HL-60 (cell line): ENCODE results near the gene TBC1D20.

Source experiments
- DNase-seq, 2 experiments: peaks; one replicate each; pipeline ENCODE4 v3.0.0-alpha.2; 2010 to 2020; ENCODE audit warnings: low read depth in 1 of 2, low spot score in 1 of 2
- H3K27ac ChIP-seq: fragments of 250-450 bp; sonication (Bioruptor Pico); replicated peaks from 2 replicates; pipeline ENCODE4 v1.5.1; 2020; ENCODE audit warnings: mild to moderate bottlenecking, moderate library complexity
- H3K27me3 ChIP-seq: fragments of 250-450 bp; sonication (Bioruptor Pico); 2 replicates; pipeline ENCODE4 v1.5.1; 2021; ENCODE audit warnings: mild to moderate bottlenecking, moderate library complexity; ENCODE audit not compliant: insufficient read depth, poor library complexity, severe bottlenecking
- H3K4me3 ChIP-seq: replicated peaks from 2 replicates; pipeline ENCODE4 v1.5.1; 2011; ENCODE audit warnings: mild to moderate bottlenecking, control low read depth, low read length; ENCODE audit not compliant: insufficient read depth
- CTCF ChIP-seq: IDR thresholded peaks from one replicate; pipeline ENCODE4 v1.5.1; 2011; ENCODE audit warnings: low read length, control low read depth, inconsistent platforms; ENCODE audit not compliant: insufficient read depth
- GABPA ChIP-seq: IDR thresholded peaks from 2 replicates; pipeline ENCODE4 v1.6.1; 2012; ENCODE audit warnings: low read depth
- POLR2AphosphoS5 ChIP-seq: IDR thresholded peaks from 2 replicates; pipeline ENCODE4 v1.6.1; 2012; ENCODE audit warnings: low read depth
- REST ChIP-seq: IDR thresholded peaks from 2 replicates; pipeline ENCODE4 v1.6.1; 2012; ENCODE audit warnings: low read depth; ENCODE audit not compliant: insufficient replicate concordance
- SPI1 ChIP-seq: IDR thresholded peaks from 2 replicates; pipeline ENCODE4 v1.6.1; 2012; ENCODE audit warnings: low read depth, mild to moderate bottlenecking, borderline replicate concordance

TBC1D20 gene

GRCh38 chr20:427849-428657, 34.3 kb downstream of the TBC1D20 start:
- no peak for DNase-seq
- no peaks in the 10 kb centered on the region for H3K27me3 ChIP-seq
- H3K4me3 ChIP-seq: no peak overlapping the region
- no peak for TF ChIP-seq CTCF
- no peak for TF ChIP-seq POLR2AphosphoS5
- TF ChIP-seq SPI1: no peak
- TF ChIP-seq GABPA: no peak
- no peak for TF ChIP-seq REST
- H3K27ac ChIP-seq: no peak overlapping the region

- no peaks in the 10 kb centered on the region for H3K27me3 ChIP-seq
- no peak for DNase-seq
- TF ChIP-seq CTCF (no peak), SPI1 (no peak), POLR2AphosphoS5 (no peak), GABPA (no peak), REST (no peak)
These were observed 34.9 kb downstream of the TBC1D20 start for GRCh38 chr20:427401-427800.

GRCh38 chr20:426566-426965, 35.8 kb downstream of the TBC1D20 start:
- H3K4me3 ChIP-seq: no peak overlapping the region
- no peak for DNase-seq
- H3K27ac ChIP-seq: no peak overlapping the region
- TF ChIP-seq GABPA: no peak
- no peak for TF ChIP-seq POLR2AphosphoS5
- TF ChIP-seq CTCF: no peak
- no peak for TF ChIP-seq SPI1
- TF ChIP-seq REST: no peak
- no peaks in the 10 kb centered on the region for H3K27me3 ChIP-seq

More at GRCh38 chr20:427401-427800, 34.9 kb downstream of the TBC1D20 start:
- Histone ChIP-seq H3K27ac (no peak overlapping the region), H3K4me3 (no peak overlapping the region)
